Neural progenitor cell (in vitro differentiated cells): ENCODE results near the gene MGLL.

Source experiments
- CTCF ChIP-seq: fragments of 200-600 bp; sonication (generic); IDR thresholded peaks from 2 replicates; pipeline ENCODE4 v1.5.1; 2017; ENCODE audit warnings: antibody characterized with exemption, mild to moderate bottlenecking
- EZH2phosphoT487 ChIP-seq: fragments of 200-600 bp; sonication (generic); IDR thresholded peaks from 2 replicates; pipeline ENCODE4 v1.6.1; 2017; ENCODE audit warnings: antibody characterized with exemption

GRCh38 chr3:127753898-127754410, 68.4 kb downstream of the MGLL start:
- TF ChIP-seq CTCF, result no peak
- no peak for TF ChIP-seq EZH2phosphoT487
